ENCODE results near the gene LRG1.

Gene LRG1

DNA sequence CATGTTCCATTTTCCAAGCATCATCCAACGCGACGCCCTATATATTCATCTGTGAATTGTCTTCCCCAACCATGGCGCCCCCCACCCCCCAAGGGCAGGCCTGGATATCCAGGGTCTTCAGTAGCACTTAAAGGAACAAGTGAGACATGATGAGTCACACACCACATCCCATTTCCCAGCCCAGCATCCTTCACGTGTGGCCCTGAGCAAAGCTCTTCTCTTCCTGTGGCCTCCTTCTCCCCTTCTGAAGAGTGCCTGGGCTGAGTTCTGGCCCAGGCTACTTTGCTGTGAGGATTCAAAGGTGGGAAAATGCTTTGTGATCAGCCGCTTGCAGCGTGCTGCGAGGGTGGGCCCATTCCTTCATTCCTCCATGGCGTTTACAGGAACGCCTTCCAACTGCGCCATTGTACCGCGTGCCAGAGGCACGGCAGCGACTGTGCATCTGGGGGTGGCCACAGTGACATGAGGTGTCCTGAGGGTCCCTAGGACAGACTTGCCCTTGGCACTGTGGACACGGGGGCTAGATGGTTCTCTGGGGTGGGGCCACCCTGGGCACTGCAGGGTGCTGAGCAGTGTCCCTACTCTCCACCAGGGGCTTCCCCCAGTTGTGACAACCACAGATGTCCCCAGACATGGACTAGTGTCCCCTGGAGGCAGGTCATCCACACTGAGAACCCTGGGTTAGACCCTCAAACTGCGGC is 33.2 kb downstream of the LRG1 start:
- no peak for DNase-seq

DNA sequence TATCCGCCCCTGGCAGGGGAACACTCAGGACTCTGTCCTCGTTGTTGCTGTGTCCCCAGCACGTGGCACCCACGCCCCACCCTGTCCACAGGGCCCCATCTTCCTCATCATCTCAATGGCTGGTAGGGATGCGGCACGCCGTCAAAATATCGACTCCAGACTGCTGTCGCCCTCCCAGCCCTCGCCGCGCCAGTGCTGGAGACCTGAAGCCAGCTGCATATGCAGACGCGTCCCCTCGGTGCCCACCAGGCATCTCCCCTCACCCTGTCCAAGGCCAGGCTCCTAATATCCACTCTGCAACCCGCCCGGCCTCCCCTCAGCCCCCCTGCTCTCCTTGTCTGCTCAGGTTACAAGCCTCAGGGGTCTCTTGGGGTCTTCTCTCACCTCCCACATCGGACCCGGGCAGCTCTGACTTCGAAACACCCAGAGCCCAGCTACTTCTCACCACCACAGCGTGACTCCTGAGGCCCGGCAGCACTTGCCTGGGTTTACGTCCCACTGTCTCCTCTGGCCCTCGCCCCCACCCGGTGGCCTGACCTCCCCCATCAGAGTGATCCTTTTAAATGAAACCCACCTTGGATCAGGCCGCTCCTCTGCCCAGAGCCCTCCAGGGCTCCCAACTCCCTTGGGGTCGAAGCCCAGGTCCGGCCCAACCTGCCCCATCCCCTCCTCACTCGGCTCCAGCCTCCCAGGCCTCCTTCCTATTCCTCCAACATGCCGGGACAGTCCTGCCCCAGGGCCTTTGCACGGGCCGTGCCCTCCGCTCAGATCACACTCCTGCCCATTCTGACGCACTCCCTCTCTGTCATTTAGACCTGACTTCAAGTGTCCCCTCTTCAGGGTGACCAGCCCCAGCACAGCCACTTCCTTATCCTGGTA is 34.0 kb downstream of the LRG1 start:
- no peak for DNase-seq

DNA sequence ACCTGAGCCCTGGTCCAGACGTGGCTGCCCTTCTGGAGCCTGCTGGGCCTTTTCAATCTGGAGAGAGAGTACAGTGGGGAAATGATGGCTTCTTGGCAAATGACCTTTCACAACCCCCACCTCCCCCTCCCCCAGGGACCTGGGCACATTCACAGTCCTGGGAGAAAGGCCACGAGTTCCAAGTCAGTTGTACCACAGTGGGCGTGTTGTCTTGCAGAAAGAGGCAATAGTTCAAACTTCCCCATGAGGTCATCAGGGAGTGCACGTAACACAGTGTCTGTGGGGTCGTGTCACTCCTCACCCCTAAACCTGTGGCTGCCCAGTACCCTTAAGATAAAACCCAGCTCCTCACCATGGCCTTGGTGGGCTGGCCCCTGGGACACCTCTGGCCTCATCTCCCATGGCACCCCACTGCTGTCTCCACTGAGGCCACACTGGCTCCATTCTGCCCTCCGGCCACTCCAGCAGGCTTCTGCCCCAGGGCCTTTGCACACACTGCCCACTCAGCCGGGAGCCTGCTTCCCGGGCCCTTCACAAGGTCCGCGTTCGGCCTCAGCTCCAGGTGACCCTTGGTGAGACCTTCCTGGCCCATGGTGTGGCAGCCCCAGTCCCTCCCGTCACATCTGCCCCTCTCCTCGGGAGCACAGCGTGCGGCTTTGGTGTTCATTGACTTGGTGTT is 34.8 kb downstream of the LRG1 start:
- DNase-seq, result no peak

DNA sequence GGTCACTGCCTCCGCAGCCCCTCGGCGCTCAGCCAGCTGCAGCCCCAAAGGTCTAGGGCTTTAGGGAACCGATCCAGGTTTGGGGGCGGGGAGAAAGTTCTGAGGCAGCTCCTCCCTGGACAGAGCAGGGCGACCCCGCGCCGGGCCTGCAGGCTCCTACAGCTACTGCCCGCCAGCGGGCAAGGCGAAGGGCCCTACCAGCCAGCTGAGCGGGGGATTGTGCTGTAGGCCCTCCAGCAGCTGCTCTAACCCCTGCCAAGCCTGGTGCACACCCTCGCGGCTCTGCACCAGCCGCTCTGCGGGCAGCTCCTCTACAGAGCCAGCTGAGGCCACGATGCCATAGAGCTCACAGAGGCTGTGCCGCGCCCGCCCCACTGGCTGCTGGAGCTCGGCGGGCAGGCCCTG is 35.5 kb downstream of the LRG1 start:
- DNase-seq, result no peak

DNA sequence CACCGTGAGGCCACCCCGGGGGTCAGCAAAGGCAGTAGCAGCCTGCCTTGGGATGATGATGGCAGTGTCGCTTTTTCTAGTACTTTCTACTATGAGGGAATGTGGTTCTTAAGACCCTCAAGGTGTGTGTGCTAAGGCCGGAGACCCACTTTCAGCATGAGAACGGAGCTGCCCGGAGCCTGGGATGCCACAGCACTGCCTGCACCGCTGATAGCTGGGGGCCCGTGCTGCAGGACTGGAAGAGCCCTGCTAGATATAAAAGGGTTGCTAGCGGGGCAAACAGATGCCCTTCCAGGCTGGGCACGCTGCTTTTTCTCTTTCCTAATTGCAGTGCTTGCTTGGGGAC is 36.0 kb downstream of the LRG1 start:
- no peak for DNase-seq

DNA sequence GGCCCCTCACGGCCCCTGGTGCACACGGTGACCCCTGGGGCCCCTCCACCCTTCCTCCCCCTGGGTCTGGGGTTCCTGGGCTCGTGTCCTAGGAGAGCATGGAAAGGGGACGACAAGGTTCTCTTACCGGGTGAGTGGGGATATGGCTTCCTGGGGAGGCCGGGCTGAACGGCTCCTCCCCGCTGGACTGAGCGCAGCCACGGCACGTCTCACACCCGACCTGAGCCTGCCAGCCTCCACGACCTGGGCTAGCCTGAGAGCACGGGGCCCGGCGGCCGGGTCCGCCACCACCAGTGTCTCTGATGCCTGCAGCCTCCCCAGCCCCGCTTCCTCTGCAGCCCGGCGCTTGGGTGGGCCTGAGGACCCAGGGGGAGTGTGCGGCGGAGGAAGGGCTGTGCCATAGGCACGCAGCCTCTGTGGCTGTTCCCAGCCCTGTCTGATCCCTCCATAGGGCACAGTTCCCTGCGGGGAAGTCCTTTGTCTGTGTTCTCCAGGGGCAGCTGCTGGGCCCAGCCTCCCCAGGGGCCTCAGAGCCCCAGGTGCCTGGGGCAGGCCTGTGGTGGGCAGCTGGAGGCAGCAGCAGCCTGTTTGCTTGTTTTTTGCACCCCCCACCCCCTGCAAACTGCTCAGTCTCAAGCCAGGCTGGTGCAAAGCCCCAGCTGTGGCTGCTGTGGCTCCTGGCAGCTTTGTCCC is 36.6 kb downstream of the LRG1 start:
- DNase-seq, result no peak

DNA sequence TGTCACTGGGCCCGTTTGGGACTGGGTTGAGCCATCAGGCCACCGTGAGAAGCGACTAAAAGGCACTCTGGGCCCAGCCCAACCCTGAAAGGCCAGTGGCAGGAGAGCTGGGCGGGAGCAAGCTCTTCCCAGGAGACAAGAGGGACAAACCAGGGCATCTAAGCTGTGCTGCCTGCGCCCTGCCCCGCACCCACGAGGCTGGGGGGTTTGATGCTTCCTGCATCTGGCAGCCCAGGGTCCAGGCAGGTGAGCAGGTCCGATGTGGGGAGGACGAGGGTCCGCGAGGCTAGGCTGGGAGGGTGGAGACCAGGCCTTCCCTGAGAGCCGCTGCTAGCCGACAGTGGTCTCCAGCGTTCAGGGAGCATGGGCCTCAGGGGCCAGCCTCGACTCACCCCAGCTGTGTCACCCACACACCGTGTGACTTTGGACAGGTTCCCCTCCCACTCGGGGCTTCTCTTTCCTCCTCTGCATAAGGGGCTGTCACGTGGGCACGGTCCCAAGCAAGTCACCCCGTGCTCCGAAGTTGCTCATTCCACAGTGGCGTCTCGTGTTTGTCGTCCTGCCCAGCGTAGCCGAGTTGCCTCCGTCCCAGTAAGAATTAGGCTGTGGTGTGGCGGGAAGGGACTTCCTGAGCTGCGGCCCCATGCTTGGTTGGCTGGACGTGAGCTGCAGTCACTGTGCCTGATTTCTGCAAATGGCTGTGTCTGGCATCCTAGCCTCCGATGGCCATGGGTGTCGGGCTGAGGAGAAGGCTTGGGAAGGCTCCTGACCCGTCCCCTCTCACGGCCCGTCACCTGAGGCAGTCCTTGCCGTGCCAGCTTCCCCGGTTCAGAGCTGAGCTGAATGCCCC is 37.3 kb downstream of the LRG1 start:
- DNase-seq, result no peak

DNA sequence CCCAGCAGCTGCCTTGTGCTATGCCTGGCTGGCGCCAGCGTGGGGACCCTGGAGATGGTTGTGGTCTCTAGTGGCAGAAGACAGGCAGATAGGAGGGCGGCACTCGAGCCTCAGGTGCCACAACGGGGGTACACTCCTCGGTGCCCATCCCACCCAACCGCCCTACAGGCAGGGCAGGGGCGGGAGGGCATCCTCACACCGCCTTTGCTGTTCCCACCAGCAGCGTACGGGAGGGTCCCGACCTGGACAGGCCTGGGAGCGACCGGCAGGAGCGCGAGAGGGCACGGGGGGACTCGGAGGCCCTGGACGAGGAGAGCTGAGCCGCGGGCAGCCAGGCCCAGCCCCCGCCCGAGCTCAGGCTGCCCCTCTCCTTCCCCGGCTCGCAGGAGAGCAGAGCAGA is 38.1 kb downstream of the LRG1 start:
- DNase-seq, result no peak

DNA sequence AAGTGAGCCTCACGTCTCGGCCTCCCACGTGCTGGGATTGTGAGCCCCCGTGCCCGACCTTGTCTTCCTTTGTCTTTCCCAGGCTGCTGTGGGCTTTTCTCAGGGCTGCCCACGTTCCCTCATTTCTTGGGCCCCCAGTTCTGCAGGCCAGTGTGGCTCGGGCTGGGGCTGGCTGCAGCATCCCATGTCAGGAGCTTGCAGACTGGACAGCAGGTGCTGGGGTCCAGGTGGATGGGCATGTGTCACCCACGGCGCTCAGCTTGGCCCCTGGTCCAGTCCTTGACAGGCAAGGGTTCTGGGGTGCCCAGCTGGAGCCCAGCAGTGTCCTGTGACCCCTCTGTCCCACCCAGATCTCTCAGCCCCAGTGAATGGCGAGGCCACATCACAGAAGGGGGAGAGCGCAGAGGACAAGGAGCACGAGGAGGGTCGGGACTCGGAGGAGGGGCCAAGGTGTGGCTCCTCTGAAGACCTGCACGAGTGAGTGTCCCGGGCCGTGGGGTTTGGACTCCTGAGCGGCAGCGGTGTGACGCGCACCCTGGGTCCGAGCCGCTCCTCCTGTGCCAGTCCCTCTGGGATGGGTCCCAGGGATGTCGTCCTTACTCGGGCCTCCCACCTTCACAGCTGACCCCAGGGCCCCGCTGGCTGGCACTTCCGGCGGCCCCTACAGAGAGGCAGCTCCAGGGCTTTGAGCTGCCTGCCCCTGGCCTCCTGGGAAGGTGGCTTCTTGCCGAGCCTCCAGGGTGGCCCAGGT is 38.8 kb downstream of the LRG1 start:
- DNase-seq, result no peak

DNA sequence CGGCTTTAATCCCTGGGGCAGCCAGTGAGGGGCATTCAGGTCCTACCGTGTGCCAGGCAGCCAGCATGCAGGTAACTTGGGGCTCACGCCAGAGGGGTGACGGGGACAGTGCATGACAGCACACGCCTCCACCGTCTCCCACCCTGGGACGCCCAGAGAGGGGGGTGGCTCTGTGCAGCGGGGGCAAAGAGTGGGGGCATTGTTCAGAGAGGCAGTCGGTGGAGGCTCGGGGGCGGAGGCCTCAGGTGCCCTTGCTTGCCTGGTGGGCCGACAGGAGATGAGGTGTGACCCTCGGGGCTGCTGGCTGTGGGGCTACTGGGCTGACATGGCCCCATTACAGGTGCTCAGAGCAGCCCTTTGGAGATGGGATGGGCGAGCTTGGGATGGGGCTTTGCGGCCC is 40.0 kb downstream of the LRG1 start:
- no peak for DNase-seq

DNA sequence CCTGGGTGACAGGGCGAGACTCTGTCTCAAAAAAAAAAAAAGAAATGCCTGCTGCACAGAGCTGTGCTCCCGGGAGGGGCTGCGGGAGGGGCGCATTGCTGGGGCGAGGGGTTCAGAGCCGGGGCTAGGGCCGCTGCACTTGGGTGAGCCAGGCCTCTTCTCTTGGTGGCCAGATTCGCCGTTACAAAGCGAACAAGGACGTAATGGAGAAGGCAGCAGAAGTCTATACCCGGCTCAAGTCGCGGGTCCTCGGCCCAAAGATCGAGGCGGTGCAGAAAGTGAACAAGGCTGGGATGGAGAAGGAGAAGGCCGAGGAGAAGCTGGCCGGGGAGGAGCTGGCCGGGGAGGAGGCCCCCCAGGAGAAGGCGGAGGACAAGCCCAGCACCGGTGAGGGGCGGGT is 40.5 kb downstream of the LRG1 start:
- no peak for DNase-seq

DNA sequence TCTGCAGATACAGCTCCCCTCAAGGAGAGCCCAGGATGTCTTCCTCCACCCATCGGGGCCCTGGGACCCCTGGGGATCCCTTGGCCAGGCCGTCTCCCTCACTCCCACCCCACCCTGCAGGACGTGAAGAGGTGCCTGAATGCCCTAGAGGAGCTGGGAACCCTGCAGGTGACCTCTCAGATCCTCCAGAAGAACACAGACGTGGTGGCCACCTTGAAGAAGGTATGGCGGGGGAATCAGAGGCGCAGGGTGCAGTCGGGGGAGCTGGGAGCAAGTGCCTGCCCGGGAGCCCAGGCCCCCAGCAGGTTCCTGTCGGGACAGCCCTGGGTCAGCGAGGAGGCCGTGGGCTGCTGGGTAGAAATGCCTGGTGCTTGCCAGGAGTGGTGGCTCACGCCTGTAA is 41.1 kb downstream of the LRG1 start:
- DNase-seq, result no peak

DNA sequence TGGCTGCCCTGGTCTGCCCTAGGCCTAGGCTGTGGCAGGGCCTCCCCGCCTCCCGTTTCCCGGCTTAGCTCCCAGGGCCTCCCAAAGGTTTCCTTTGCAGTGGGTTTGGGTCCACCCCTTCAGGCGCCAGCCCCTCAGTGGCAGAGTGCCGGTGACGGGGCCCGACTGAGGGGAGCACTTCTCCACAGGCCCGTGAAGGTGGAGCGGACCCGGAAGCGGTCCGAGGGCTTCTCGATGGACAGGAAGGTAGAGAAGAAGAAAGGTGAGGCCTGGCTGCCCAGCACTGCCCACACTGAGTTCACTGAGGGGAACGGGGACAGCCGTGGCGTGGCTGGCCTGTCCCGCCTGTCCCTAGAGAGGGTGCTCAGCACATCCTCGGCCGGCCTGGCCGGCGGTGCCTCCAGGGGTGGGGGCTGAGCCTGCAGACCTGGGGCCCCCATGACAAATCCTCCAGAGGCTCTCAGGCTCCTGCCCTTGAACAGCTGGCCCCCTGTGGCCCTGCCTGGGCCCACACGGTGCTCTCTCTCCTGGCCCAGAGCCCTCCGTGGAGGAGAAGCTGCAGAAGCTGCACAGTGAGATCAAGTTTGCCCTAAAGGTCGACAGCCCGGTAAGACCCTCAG is 42.0 kb downstream of the LRG1 start:
- no peak for DNase-seq

DNA sequence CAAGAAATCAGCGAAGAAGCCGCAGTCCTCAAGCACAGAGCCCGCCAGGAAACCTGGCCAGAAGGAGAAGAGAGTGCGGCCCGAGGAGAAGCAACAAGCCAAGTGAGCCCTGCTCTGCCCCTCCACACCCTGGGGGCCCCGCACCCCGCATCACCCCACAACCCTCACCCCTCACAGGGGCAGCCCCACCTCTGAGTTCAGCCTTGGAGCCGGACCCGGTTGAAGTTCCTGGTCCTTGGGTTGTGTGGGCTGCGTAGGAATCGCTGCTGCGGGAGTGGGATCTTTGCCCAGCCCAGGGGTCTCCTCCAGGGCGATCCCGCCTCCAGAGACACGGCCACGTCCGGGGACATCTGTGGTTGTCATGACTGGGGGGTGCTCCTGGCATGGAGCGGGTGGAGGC is 43.5 kb downstream of the LRG1 start:
- no peak for DNase-seq

DNA sequence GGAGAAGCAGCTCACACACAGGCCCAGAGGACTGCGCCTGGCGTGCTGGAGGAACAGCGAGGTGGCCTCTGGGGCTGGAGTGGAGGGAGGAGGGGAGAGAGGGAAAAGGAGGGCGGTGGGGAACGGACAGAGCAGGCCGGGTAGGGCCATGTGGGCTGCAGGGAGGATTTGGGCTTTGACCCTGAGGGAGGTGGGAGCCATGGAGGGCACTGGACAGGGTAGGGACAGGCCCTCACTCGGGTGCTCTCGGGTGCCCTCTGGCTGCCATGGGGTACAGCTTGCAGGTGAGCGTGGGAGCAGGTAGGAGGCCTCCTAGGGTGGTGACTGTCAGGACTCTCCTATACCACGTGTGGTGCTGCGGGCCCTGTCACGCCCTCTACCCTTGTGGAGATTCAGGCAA is 44.4 kb downstream of the LRG1 start:
- no peak for DNase-seq

DNA sequence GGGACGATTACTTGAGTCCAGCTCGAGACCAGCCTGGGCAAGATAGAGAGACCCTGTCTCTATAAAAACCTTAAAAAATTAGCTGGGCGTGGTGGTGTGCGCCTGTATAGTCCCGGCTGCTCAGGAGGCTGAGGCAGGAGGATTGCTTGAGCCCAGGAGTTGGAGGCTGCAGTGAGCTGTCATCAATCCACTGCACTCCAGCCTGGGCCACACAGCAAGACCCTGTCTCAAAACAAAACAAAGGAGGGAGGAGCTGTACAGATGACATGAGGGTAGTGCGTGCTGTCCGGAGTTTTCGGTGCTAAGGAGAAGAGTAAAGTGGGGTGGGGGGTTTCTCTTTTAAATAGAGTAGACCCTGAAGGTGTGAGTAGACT is 45.2 kb downstream of the LRG1 start:
- no peak for DNase-seq

DNA sequence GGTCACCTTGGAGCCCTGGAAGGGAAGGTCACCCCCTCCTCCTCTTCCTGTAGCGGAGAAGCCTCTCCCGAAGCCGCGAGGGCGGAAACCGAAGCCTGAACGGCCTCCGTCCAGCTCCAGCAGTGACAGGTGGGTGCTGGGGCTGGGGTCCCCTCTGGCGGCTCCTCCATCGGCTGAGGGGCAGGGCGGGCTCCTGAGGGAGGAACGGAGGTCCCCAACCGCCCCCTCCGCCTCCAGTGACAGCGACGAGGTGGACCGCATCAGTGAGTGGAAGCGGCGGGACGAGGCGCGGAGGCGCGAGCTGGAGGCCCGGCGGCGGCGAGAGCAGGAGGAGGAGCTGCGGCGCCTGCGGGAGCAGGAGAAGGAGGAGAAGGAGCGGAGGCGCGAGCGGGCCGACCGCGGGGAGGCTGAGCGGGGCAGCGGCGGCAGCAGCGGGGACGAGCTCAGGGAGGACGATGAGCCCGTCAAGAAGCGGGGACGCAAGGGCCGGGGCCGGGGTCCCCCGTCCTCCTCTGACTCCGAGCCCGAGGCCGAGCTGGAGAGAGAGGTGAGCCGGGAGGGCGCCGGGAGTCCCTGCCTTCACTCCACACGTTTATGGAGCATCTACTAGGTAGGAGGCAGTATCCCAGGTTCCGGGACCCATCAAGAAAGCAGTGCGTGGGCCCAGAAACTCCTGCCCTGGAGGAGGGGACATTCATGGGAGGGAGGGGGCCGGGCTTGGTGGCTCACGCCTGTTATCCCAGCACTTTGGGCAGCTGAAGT is 45.7 kb downstream of the LRG1 start:
- DNase-seq, result no peak

DNA sequence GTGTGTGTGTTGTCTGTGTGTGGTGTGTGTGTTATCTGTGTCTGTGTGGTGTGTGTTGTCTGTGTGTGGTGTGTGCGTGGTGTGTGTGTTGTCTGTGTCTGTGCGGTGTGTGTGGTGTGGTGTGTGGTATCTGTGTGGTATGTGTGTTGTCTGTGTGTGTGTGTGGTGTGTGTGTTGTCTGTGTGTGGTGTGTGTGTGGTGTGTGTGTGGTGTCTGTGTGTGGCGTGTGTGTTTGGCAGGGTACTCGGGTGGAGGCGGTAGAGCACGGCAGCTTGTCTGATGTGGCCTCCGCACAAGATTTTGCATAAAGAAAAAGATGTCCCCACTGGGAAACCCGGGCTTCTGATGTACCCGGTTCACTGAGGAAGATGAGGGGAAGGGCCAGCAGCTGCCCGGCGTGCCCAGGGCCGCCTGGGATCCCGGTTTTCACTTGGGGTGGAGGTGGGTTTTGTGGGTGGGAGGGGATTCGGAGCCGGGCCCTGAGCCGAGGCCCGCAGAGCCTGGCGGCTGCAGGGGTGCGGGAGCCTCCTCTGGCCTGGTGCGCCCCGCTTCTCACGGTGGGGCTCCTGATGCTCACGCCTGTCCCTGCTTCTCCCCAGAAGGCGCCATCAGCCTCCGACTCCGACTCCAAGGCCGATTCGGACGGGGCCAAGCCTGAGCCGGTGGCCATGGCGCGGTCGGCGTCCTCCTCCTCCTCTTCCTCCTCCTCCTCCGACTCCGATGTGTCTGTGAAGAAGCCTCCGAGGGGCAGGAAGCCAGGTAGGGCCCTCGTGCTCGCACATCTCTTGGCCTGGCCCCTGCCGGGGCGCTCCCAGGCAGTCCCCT is 46.5 kb downstream of the LRG1 start:
- DNase-seq, result no peak

DNA sequence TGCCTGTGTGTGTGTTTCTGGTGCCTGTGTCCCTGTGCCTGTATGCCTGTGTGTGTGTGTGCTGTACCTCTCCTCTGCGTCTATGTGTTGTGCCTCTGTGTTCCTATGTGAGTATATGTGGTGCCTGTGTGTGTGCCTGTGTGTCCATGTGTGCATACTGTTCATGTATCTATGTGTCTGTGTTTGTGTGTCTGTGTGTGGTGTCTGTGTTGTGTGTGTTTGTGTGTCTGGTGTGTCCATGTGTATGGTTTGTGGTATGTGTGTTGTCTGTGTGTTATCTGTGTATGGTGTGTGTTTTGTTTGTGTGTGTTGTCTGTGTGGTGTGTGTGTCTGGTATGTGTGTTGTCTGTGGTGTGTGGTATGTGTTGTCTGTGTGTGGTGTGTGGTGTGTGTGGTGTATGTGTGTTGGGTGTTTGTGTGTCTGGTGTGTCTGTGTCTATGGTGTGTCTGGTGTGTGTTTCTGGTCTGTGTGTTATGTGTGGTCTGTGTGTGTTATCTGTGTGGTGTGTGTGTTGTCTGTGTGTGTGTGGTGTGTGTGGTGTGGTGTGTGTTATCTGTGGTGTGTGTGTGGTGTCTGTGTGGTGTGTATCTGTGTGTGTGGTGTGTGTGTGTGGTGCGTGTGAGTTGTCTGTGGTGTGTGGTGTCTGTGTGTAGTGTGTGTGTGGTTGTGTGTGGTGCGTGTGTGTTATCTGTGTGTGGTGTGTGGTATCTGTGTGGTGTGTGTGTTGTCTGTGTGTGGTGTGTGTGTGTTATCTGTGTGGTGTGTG is 47.3 kb downstream of the LRG1 start:
- DNase-seq, result no peak

All from cerebellar nuclear complex (tissue), 1 donor.